Dermis microvascular lymphatic vessel endothelial cell (primary cell): ENCODE measurements around the gene PIK3R3. TPM values are rescaled to one million over a fixed set of nuclear protein-coding genes. Genes with fewer than 3 reads are reported as not detected.
"Not testable (repeated sequence)": the region's sequence is repeated elsewhere in the genome, so short reads cannot be mapped to it uniquely, and the experiment has no call there.

Experiments used
- DNase-seq, 2 donors: peaks; one replicate each; pipeline versions ENCODE4 v3.0.0 to v3.0.0-alpha.2; 2010; ENCODE audit warnings: low read depth in 2 of 2
- total RNA-seq: library from RNA; depleted of rRNA; stranded (reverse); fragments of >200 nt; gene quantifications from 2 replicates; pipeline ENCODE4 v1.2.1, GENCODE V29; 2014

The PIK3R3 gene
- total RNA-seq, 1 donor from 2014 or later = 16.3 TPM

GRCh38 chr1:46110521-46110920, 21.9 kb downstream of the PIK3R3 start:
- DNase-seq = no peak

DNA sequence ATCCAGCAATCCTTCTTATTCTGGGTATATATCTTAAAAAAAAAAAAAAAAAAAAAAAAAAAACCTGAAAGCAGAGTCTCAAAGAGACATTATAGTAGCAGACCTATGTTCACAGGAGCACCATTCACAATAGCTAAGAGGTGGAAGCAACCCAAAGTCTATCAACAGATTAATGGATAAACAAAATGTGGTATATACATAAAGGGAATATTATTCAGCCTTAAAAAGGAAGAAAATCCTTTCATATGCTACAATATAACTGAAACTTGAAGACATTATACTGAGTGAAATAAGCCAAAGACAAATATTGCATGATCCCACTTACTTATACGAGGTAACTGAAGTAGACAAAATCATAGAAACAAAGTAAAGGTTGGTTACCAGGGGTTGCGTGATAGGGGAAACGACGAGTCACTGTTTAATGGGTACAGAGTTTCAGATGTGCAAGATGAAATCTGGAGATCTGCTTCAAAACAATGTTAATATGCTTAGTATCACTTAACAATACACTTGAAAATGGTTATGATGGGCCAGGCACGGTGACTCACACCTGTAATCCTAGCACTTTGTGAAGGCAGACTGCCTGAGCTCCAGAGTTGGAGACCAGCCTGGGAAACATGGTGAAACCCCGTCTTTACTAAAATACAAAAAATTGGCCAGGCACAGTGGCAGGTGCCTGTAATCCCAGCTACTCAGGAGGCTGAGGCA, 29.5 kb downstream of the PIK3R3 start:
- DNase-seq = peak in 1 of 2 donors; percentile 28

- no peak for DNase-seq
Observed at GRCh38 chr1:46099215-46099614, 33.2 kb downstream of the PIK3R3 start.

DNA sequence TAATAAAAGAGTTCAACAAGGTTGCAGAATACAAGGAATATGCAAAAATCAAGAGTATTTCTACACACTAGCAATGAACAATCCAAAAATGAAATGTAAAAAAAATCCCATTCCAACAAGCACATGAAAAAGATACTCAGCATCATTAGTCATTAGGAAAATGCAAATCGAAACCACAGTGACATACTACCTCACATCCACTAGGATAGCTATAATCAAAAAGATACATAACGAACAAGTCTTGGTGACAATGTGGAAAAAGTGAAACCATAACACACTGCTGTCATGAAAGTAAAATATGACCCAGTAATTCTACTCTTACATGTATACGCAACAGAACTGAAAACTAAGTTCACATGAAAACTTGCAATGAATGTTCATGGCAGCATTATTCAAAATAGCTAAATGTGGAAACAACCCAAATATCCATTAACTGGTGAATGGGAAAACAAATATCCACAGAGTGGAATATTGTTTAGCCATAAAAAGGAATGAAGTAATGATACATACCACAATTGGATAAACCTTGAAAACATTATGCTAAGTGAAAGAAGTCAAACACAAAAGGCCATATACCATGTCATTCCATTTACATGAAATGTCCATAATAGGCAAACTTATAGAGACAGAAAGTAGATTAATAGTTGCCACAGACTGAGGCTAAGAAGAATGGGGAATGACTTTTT, 34.3 kb downstream of the PIK3R3 start:
- no peak for DNase-seq

GRCh38 chr1:46097149-46097472, 35.3 kb downstream of the PIK3R3 start:
- no peak for DNase-seq

GRCh38 chr1:46096269-46097148, 35.9 kb downstream of the PIK3R3 start:
- DNase-seq = no peak

DNA sequence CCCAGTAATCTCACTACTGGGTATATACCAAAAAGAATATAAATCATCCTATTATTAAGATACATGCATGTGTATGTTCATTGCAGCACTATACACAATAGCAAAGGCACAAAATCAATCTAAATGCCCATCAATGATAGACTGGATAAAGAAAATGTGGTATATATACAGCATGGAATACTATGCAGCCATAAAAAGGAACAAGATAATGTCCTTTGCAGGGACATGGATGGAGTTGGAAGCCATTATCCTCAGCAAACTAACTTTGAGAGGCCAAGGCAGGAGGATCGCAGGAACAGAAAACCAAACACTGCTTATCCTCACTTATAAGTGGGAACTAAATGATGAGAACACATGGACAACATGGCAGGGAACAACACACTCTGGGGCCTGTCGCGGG, 37.3 kb downstream of the PIK3R3 start:
- not testable (repeated sequence) for DNase-seq

GRCh38 chr1:46094471-46095005, 37.9 kb downstream of the PIK3R3 start:
- DNase-seq = no peak

DNA sequence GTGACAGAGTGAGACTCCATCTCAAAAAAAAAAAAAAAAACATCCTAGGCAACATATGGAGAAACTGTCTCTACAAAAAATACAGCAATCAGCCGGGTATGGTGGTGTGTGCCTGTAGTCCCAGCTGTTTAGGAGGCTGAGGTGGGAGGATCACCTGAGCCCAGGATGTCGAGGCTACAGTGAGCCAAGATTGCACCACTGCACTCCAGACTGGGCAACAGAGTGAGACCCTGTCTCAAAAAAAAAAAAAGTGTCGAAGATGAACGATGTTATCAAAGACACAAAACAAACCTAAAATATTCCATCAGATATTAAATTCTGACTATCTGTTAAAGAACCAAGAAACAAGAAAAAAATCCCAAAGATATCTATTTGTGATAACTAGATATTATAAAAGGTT, 38.6 kb downstream of the PIK3R3 start:
- DNase-seq = not testable (repeated sequence)

DNA sequence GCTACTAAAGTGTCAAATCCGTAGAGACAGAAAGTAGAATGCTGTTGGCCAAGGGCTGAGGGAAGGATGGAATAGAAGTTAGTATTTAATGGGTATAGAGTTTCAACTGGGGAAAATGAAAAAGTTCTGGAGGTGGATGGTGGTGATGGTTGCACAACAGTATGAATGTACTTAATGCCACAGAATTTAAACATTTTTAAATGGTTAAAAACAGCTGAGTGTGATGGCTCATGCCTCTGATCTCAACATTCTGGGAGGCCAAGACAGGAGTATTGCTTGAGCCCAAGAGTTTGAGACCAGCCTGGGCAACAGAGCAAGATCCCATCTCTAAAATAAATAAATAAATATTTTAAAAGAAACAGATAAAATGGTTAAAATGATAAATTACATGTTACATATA, 44.5 kb downstream of the PIK3R3 start:
- no peak for DNase-seq

GRCh38 chr1:46086576-46086975, 45.9 kb downstream of the PIK3R3 start:
- peak in 1 of 2 donors; percentile 14 for DNase-seq

DNA sequence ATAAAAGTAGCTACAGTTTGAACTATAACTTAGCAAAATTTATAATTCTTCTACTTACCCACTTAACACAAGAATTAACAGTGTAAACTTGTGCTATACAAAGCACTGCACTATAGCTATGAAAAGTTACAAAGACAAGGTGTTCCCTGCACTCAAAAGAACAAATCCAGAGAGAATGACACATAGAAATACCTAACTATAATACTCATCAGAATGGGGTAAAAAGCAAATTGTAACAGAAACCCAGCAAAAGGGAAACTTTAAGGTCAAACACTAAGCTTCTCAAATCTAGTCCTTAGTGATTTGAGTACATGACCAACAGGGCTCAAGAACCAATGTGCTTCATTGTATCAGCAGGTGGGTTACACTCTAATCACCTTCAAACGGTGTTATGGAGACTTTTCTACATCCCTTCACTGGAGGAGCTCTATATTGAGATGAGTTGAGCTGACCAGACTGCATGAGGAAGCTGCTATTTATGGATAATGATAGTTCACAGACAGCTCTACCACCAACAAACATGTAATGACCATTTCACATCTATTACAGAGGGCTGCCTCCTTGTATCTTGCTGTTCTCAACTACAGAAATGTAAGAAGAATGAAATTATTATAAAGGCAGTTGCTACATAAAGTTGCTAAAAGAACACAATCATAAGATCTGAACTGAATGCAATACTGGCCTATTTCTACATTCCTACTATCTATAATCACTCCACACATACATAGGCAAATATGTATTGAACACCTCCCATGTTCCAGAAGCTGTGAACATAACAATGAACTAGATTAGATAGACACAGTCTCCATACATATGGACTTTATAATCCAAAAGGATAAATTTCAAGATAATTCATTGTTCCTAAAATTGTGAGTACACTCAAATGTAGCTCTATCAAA, 47.6 kb downstream of the PIK3R3 start:
- no peak for DNase-seq

- DNase-seq = no peak
Observed at GRCh38 chr1:46083579-46083978, 48.9 kb downstream of the PIK3R3 start.

DNA sequence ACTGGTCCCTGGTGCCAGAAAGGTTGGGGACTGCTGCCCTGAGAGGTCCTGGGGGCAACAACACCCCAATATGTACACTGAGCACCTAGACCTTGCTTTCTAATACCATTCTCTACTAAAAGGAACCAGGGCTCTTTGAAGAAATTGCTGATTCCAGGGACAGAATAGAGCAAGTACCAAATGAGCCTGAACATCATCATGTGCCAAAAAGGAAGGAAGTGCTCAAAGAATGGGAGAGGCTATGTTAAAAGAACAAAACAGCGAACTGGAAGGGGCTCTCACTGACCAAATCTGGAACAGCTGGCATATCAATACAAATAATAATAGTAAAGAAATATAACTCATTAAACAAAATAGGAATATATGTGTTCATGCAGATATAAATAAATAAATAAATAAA, 50.8 kb downstream of the PIK3R3 start:
- peak; percentile 9 to 38 for DNase-seq

- peak in 1 of 2 donors; percentile 37 for DNase-seq
Observed at GRCh38 chr1:46081206-46081605, 51.2 kb downstream of the PIK3R3 start.

DNA sequence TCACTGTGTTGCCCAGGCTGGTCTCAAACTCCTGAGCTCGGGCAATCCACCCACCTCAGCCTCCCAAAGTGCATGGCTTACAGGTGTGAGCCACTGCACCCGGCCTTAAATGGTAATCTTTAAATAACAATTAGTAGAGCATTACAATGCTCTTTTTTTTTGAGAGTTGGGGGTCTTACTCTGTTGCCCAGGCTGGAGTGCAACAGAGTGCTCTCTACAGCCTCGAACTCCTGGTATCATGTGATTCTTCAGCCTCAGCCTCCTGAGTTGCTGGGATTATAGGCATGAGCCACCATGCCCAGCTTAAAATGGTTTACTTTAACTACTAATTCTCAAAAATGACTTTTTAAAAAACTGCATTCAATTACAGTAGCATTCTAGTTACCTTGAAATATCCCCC, 52.2 kb downstream of the PIK3R3 start:
- no peak for DNase-seq

- no peak for DNase-seq
Observed at GRCh38 chr1:46077644-46078043, 54.8 kb downstream of the PIK3R3 start.

- DNase-seq = no peak
Observed at GRCh38 chr1:46076343-46076742, 56.1 kb downstream of the PIK3R3 start.

DNA sequence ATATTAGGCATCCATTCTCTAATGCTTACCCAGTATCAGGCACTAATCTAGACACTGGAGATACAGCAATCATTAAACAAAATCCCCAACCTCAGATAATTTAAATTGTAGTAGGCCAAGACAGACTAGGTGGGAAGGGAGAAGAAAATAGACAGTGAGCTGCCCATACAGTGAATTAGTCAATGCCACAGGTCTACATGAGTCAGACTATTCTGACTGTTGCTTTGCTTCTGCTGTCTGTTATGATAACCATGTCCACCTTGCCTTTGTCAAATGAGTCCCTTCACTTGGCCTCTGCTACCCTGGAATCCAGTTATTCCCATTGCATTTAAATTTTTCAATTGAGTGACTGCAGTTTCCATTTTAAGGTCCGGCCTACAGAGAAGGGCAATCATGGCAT, 59.5 kb downstream of the PIK3R3 start:
- DNase-seq = no peak

- DNase-seq = no peak
Observed at GRCh38 chr1:46070164-46070814, 62.1 kb downstream of the PIK3R3 start.

DNA sequence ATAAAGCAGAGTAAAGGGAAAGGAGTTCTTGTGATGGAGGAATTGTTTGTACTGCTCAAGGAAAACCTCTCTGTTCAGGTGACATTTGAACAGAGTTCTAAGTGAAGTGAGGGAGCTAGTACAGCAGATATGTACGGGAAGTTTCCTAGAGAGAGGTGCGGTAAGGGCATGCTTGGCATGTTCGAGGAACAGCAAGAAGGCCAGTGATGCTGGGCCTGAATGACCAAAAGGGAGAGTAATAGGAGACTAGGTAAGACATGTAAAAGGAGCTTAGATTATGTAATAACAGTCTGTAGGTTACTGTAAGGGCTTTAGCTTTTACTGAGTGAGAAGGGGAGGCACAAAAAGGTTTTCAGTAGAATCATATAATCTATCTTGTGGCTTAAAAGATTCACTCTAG, 63.9 kb downstream of the PIK3R3 start:
- no peak for DNase-seq
